Activated CD4-positive, alpha-beta T cell treated with anti-CD3 and anti-CD28 coated beads for 36 hours (primary cell): ENCODE results near the gene PDE2A. TPM values are rescaled to one million over a fixed set of nuclear protein-coding genes. Genes with fewer than 3 reads are reported as not detected.
A peak's percentile ranks its signal among the peaks of the same experiment; 100 is the strongest.

ENCODE experiments used
- ATAC-seq: fragments of 200-7000 bp; cut with Tn5 transposase; one replicate; pipeline ENCODE4 v1.10.0; 2021; ENCODE audit warnings: mild to moderate bottlenecking, moderate library complexity
- CTCF ChIA-PET: fragments of 350-600 bp; sonication (Branson Sonifier 250); formaldehyde crosslinking; loops from one replicate; lab custom pipeline; 2021; ENCODE audit warnings: antibody characterized with exemption; lab: Charles Lee
- POLR2A ChIA-PET: fragments of 350-600 bp; sonication (Branson Sonifier 250); formaldehyde crosslinking; loops from one replicate; lab custom pipeline; 2021; ENCODE audit warnings: antibody characterized with exemption, inconsistent platforms; lab: Charles Lee
- DNase-seq: peaks from one replicate; pipeline ENCODE4 v3.0.0-alpha.2; 2020
- H3K27ac Mint-ChIP-seq: one replicate; pipeline ENCODE4 v1.8.0; 2021; ENCODE audit warnings: mixed read lengths
- H3K27me3 Mint-ChIP-seq: one replicate; pipeline ENCODE4 v1.8.0; 2021; ENCODE audit warnings: mixed read lengths
- H3K36me3 Mint-ChIP-seq: one replicate; pipeline ENCODE4 v1.8.0; 2021; ENCODE audit warnings: low read depth, mixed read lengths
- H3K4me1 Mint-ChIP-seq: one replicate; pipeline ENCODE4 v1.8.0; 2021; ENCODE audit warnings: mixed read lengths
- H3K4me3 Mint-ChIP-seq: one replicate; pipeline ENCODE4 v1.8.0; 2021; ENCODE audit warnings: mild to moderate bottlenecking, moderate library complexity, mixed read lengths
- H3K9me3 Mint-ChIP-seq: one replicate; pipeline ENCODE4 v1.8.0; 2021; ENCODE audit warnings: low read depth, mixed read lengths
- intact Hi-C, 2 experiments: fragments of 100-400 bp; cut with DNase I in 1 of 2; cut with micrococcal nuclease in 1 of 2; formaldehyde crosslinking; loops; one replicate each; pipeline versions ENCODE4 v1.14.2 to v1.15.1; 2022 to 2024; cut with DNase I, micrococcal nuclease
- total RNA-seq, 2 experiments: library from RNA; stranded (reverse); gene quantifications; one replicate each; pipeline ENCODE4 v1.2.3, GENCODE V29; 2021

PDE2A gene
- total RNA-seq, 2 experiments from 2014 or later: 0.30 to 0.73 TPM

DNA sequence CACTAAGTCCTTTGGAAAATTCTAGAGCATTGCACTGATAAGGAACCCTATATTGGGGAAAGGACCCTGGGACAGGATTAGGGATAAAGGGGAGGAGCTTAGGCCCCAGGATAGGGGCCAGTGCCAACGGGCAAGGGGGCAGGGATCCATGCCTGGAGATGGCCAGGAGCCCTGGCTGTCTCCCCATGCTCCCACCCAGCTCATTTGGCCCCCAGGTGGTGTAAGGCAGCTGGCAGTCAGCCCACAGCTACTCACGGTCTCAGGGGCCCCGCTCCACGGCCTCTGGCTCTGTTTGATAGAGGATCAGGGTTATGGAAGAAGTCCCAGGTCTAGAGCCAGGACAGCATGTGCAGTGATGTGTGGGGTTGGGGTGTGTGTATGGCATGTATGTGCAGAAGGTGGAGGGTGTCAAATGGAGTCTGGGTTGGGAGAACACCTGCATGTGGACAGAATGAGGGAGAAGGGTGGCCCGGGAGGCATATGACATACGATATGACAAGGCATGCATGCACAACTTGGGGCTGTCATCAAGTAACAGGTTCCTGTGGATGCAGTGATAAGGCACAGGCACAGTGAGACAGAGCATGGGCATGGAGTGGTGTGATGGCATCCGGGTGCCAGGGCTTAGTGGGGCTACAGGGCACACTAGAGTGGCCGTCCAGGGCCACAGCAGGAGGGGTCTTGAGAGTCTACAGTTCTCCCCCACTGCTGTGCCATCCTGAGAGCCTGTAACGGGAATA is 18.4 kb upstream of the PDE2A start:
- no peaks in the 10 kb centered on the region for H3K9me3 Mint-ChIP-seq
- DNase-seq (no peak), ATAC-seq (no peak)
- no peak overlapping the region for H3K27ac Mint-ChIP-seq
- peaks cover 14% of the 10 kb centered on the region for H3K36me3 Mint-ChIP-seq
- no peaks in the 10 kb centered on the region for H3K27me3 Mint-ChIP-seq
- intact Hi-C loops: no loop called here
- ChIA-PET POLR2A (no interaction called here), CTCF (interaction anchor here (1.6 kb wide), 1 partner anchor 8 kb away, joined by 8 read pairs; no protein-coding TSS in a partner anchor)
- no peak overlapping the region for H3K4me3 Mint-ChIP-seq
- H3K4me1 Mint-ChIP-seq: no peaks in the 10 kb centered on the region

GRCh38 chr11:72690166-72690565 is 15.9 kb upstream of the PDE2A start:
- no peak for ATAC-seq
- peaks cover 13% of the 10 kb centered on the region for H3K4me1 Mint-ChIP-seq
- POLR2A ChIA-PET: no interaction called here
- DNase-seq: no peak
- no peak overlapping the region for H3K4me3 Mint-ChIP-seq
- peaks cover 15% of the 10 kb centered on the region for H3K36me3 Mint-ChIP-seq
- no peaks in the 10 kb centered on the region for H3K9me3 Mint-ChIP-seq
- intact Hi-C loops: no loop called here
- CTCF ChIA-PET: interaction anchor here (0.6 kb wide), 1 partner anchor 219 kb away, joined by 3 read pairs; no protein-coding TSS in a partner anchor
- peak overlapping the region; percentile 16 for H3K27ac Mint-ChIP-seq
- no peaks in the 10 kb centered on the region for H3K27me3 Mint-ChIP-seq

DNA sequence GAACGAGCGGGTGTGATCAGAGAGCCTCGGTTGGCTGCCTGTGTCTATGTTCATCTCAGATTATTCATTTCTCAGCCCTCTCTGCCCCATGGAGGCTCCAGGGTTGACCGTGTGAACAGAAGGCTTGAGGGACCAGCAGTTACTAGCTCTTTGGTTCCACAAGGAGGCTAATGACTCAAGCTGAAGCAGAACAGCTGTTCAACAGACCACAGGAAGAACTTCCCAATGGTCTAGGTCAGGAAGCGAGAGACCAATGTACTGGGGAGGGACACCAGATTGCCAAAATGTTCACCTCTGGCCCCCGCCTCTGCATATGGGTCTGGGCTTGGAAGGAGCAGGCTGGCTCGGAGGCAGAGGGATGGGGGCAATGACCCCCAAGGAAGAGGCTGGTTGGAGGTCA is 14.7 kb upstream of the PDE2A start:
- H3K36me3 Mint-ChIP-seq: peaks cover 9% of the 10 kb centered on the region
- no peak overlapping the region for H3K4me3 Mint-ChIP-seq
- CTCF ChIA-PET: no interaction called here
- POLR2A ChIA-PET: no interaction called here
- ATAC-seq: no peak
- no peaks in the 10 kb centered on the region for H3K9me3 Mint-ChIP-seq
- H3K4me1 Mint-ChIP-seq: peaks cover 13% of the 10 kb centered on the region
- intact Hi-C loops: no loop called here
- H3K27ac Mint-ChIP-seq: no peak overlapping the region
- H3K27me3 Mint-ChIP-seq: no peaks in the 10 kb centered on the region
- DNase-seq: no peak

- H3K4me3 Mint-ChIP-seq: no peak overlapping the region
- ATAC-seq: no peak
- no peak for DNase-seq
- intact Hi-C loops: no loop called here
- no peaks in the 10 kb centered on the region for H3K27me3 Mint-ChIP-seq
- POLR2A ChIA-PET: no interaction called here
- H3K36me3 Mint-ChIP-seq: peaks cover 9% of the 10 kb centered on the region
- H3K4me1 Mint-ChIP-seq: peaks cover 13% of the 10 kb centered on the region
- no peaks in the 10 kb centered on the region for H3K9me3 Mint-ChIP-seq
- CTCF ChIA-PET: no interaction called here
- peak overlapping the region; percentile 15 for H3K27ac Mint-ChIP-seq
Measured at GRCh38 chr11:72688486-72688885, 14.3 kb upstream of the PDE2A start.

- Mint-ChIP-seq H3K9me3 (no peaks in the 10 kb centered on the region), H3K27me3 (no peaks in the 10 kb centered on the region), H3K4me3 (no peak overlapping the region), H3K36me3 (peaks cover 9% of the 10 kb centered on the region), H3K4me1 (peaks cover 13% of the 10 kb centered on the region), H3K27ac (peak overlapping the region; percentile 30)
- CTCF ChIA-PET: no interaction called here
- no peak for DNase-seq
- POLR2A ChIA-PET: interaction anchor here (0.5 kb wide), 1 partner anchor 145 kb away, joined by 3 read pairs; no protein-coding TSS in a partner anchor
- no peak for ATAC-seq
- intact Hi-C loops: no loop called here
Measured at GRCh38 chr11:72687326-72687725, 13.1 kb upstream of the PDE2A start.

GRCh38 chr11:72686639-72687220 is 12.5 kb upstream of the PDE2A start:
- ChIA-PET CTCF (interaction anchor here (0.6 to 5.2 kb wide), 6 partner anchors 11 to 98 kb away, joined by 3 to 74 read pairs (median 4); no protein-coding TSS in a partner anchor), POLR2A (no interaction called here)
- Mint-ChIP-seq H3K4me1 (peaks cover 13% of the 10 kb centered on the region), H3K27me3 (no peaks in the 10 kb centered on the region), H3K36me3 (peaks cover 9% of the 10 kb centered on the region), H3K9me3 (no peaks in the 10 kb centered on the region), H3K4me3 (no peak overlapping the region), H3K27ac (peak overlapping the region; percentile 30)
- DNase-seq (no peak), ATAC-seq (no peak)
- intact Hi-C loops: loop anchor here in 1 of 2 experiments (1.0 kb wide), 1 partner anchor 128 kb away; the partner anchor contains the start of gene ATG16L2

- Mint-ChIP-seq H3K4me1 (peaks cover 15% of the 10 kb centered on the region), H3K9me3 (no peaks in the 10 kb centered on the region), H3K27me3 (no peaks in the 10 kb centered on the region), H3K4me3 (no peak overlapping the region), H3K27ac (peak overlapping the region; percentile 30), H3K36me3 (peaks cover 9% of the 10 kb centered on the region)
- POLR2A ChIA-PET: interaction anchor here (0.6 kb wide), 1 partner anchor 755 kb away, joined by 3 read pairs; no protein-coding TSS in a partner anchor
- DNase-seq (peak; percentile 82), ATAC-seq (peak; percentile 54)
- CTCF ChIA-PET: interaction anchor here (0.6 to 5.2 kb wide), 10 partner anchors 8 to 97 kb away, joined by 3 to 74 read pairs (median 6); no protein-coding TSS in a partner anchor
- intact Hi-C loops: loop anchor here in 1 of 2 experiments (1.0 kb wide), 1 partner anchor 128 kb away; the partner anchor contains the start of gene ATG16L2
Measured at GRCh38 chr11:72685560-72686480, 11.6 kb upstream of the PDE2A start.

DNA sequence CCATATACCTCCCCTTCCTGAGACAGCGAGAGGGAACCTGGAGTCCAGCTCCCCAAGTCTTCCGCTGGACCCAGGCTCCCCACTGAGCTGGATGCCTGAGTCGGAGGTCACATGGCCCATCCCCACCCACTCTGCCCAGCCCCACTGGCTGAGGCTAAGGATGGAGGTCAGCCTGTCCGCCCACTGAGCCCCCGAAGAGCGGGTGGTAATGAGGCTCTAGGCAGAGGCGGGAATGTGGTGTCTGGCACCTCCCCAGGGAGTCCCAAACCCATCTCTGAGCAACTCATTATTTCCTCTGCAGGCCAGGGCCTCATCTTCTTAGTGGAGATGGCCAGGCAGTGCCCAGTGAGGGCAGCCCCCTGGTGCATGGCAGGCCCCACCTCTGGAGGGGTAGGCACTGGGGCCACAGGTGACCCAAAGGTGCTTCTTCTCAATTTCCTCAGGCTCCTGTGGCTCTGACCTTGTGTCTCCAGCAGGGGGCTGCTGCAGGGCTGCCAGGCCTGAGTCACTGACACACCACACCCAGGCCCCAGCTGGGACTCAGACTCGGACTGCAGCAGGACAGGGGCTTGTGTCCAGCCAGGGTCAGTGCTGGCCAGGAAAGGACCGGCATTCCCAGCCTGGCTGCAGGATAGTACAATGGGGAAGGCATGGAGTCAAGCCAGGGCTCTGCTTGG is 10.2 kb upstream of the PDE2A start:
- no peak overlapping the region for H3K4me3 Mint-ChIP-seq
- no peaks in the 10 kb centered on the region for H3K9me3 Mint-ChIP-seq
- H3K4me1 Mint-ChIP-seq: peaks cover 15% of the 10 kb centered on the region
- intact Hi-C loops: loop anchor here (1.0 to 5.0 kb wide), 2 partner anchors 95 to 202 kb away; no protein-coding TSS in a partner anchor
- ChIA-PET POLR2A (no interaction called here), CTCF (interaction anchor here (0.6 to 5.2 kb wide), 30 partner anchors 8 to 1608 kb away, joined by 3 to 74 read pairs (median 3); partner anchors contain the start of gene CLPB)
- peaks cover 9% of the 10 kb centered on the region for H3K36me3 Mint-ChIP-seq
- no peaks in the 10 kb centered on the region for H3K27me3 Mint-ChIP-seq
- ATAC-seq (peak; percentile 62), DNase-seq (peak; percentile 72)
- no peak overlapping the region for H3K27ac Mint-ChIP-seq

DNA sequence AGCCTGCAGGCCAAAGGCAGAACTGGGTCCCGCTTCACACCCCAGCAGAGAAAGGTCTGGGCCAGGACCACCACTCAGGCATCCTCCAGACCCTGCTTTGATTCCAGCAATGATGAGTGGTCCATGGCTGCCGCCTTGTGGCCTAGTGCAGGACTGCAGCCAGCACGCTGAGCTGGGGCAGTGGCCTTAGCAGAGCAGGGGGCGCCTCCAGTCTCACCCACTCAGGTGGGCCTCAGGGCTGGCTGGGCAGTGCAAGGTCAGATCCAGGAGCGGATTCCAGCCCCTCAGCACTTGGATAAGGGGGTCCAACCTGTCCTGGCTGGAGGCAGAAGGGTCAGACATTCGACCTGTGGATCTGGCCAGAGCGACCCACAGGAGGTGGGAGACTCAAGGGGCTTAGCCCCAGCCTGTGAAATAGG is 9.6 kb upstream of the PDE2A start:
- peaks cover 15% of the 10 kb centered on the region for H3K4me1 Mint-ChIP-seq

GRCh38 chr11:72682858-72683243 is 8.6 kb upstream of the PDE2A start:
- Mint-ChIP-seq H3K27ac (no peak overlapping the region), H3K36me3 (peaks cover 4% of the 10 kb centered on the region), H3K4me3 (no peak overlapping the region), H3K4me1 (peaks cover 15% of the 10 kb centered on the region), H3K9me3 (no peaks in the 10 kb centered on the region), H3K27me3 (no peaks in the 10 kb centered on the region)
- DNase-seq (no peak), ATAC-seq (no peak)
- CTCF ChIA-PET: interaction anchor here (0.6 to 5.2 kb wide), 5 partner anchors 14 to 204 kb away, joined by 3 to 74 read pairs (median 5); no protein-coding TSS in a partner anchor
- intact Hi-C loops: loop anchor here (1.0 to 5.0 kb wide), 5 partner anchors 40 to 212 kb away; no protein-coding TSS in a partner anchor
- POLR2A ChIA-PET: no interaction called here

More for the DNA sequence above, 9.6 kb upstream of the PDE2A start:
- no peaks in the 10 kb centered on the region for H3K27me3 Mint-ChIP-seq
- ATAC-seq: peak; percentile 60
- H3K27ac Mint-ChIP-seq: no peak overlapping the region
- CTCF ChIA-PET: interaction anchor here (0.6 to 5.2 kb wide), 22 partner anchors 9 to 530 kb away, joined by 3 to 74 read pairs (median 4); partner anchors contain the start of gene CLPB
- no peak overlapping the region for H3K4me3 Mint-ChIP-seq
- no peaks in the 10 kb centered on the region for H3K9me3 Mint-ChIP-seq
- DNase-seq: peak; percentile 83
- POLR2A ChIA-PET: no interaction called here
- intact Hi-C loops: loop anchor here (1.0 to 5.0 kb wide), 6 partner anchors 41 to 212 kb away; no protein-coding TSS in a partner anchor
- peaks cover 9% of the 10 kb centered on the region for H3K36me3 Mint-ChIP-seq
